DND-41 (cell line): ENCODE data around the gene TMEM198.

Source experiments
- ATAC-seq: fragments of 200-7000 bp; cut with Tn5 transposase; 3 replicates; pipeline ENCODE4 v1.9.1; 2021; ENCODE audit warnings: low read depth; ENCODE audit not compliant: insufficient read depth
- DNase-seq: peaks from one replicate; pipeline ENCODE4 v3.0.0-alpha.2; 2020
- H2AFZ ChIP-seq: 2 replicates; pipeline ENCODE4 v1.6.0; 2012; ENCODE audit warnings: low read depth, low read length
- H3K27ac ChIP-seq: 2 replicates; pipeline ENCODE4 v1.5.1; 2012; ENCODE audit warnings: low read length, inconsistent platforms
- H3K27me3 ChIP-seq: fragments of 200-600 bp; sonication (generic); 2 replicates; pipeline ENCODE4 v1.6.0; 2012; ENCODE audit warnings: low read length, mild to moderate bottlenecking, inconsistent platforms; ENCODE audit not compliant: insufficient read depth, poor library complexity
- H3K36me3 ChIP-seq: 2 replicates; pipeline ENCODE4 v1.5.1; 2012; ENCODE audit warnings: low read length, inconsistent platforms; ENCODE audit not compliant: insufficient read depth
- H3K4me1 ChIP-seq: 2 replicates; pipeline ENCODE4 v1.5.1; 2012; ENCODE audit warnings: mild to moderate bottlenecking, low read length; ENCODE audit not compliant: insufficient read depth
- H3K4me2 ChIP-seq: 2 replicates; pipeline ENCODE4 v1.6.0; 2012; ENCODE audit warnings: mild to moderate bottlenecking, moderate library complexity, low read length, inconsistent platforms; ENCODE audit not compliant: insufficient read depth
- H3K4me3 ChIP-seq, 2 experiments: fragments of 200-600 bp in 1 of 2; shearing (Covaris generic) in 1 of 2; 2 replicates each; pipeline ENCODE4 v1.5.1; 2012 to 2016; ENCODE audit warnings: inconsistent platforms in 2 of 2, low read length in 2 of 2, mild to moderate bottlenecking in 2 of 2, low read depth in 1 of 2, moderate library complexity in 1 of 2
- H3K79me2 ChIP-seq: 2 replicates; pipeline ENCODE4 v1.6.0; 2012; ENCODE audit warnings: low read length, inconsistent platforms; ENCODE audit not compliant: insufficient read depth
- H3K9ac ChIP-seq: 2 replicates; pipeline ENCODE4 v1.6.0; 2012; ENCODE audit warnings: low read depth, mild to moderate bottlenecking, inconsistent platforms, low read length, moderate library complexity
- H3K9me3 ChIP-seq: 2 replicates; pipeline ENCODE4 v1.5.1; 2012; ENCODE audit warnings: low read length, moderate library complexity, mild to moderate bottlenecking, inconsistent platforms; ENCODE audit not compliant: insufficient read depth, severe bottlenecking
- H4K20me1 ChIP-seq: 2 replicates; pipeline ENCODE4 v1.6.0; 2012; ENCODE audit warnings: low read length; ENCODE audit not compliant: insufficient read depth
- EZH2 ChIP-seq: IDR thresholded peaks from 3 replicates; pipeline ENCODE4 v1.6.1; 2012; ENCODE audit warnings: borderline replicate concordance, low read depth, mild to moderate bottlenecking, moderate library complexity, low read length, inconsistent platforms; ENCODE audit not compliant: severe bottlenecking
- TF ChIP-seq, protein P1 (sequence below): IDR thresholded peaks from 2 replicates; pipeline ENCODE4 v1.5.1; 2012; ENCODE audit warnings: borderline replicate concordance, low read length, moderate library complexity, mild to moderate bottlenecking; ENCODE audit not compliant: poor library complexity, severe bottlenecking; ENCODE audit errors: extremely low read depth

TMEM198 gene

DNA sequence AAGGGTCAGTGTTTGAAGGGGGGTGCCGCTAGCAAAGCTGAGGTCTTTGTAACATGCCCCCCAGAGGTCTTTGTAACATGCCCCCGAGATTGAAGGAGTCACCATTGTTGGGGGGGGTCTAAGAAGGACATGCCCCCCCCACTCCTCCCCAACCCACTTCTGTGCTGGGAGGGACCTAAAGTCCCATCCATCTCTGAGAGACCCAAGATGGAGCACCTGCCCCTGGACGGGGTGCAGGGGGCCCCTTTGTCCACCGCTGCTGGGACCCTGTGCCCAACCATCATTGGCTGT is 35.4 kb upstream of the TMEM198 start:
- Histone ChIP-seq H4K20me1 (peaks cover 3% of the 10 kb centered on the region), H3K4me3 (no peak overlapping the region), H3K36me3 (peaks cover 25% of the 10 kb centered on the region), H3K27ac (no peak overlapping the region), H3K4me1 (peaks cover 5% of the 10 kb centered on the region; the same call in 1 of the 2 replicates), H2AFZ (no peak overlapping the region), H3K9me3 (no peaks in the 10 kb centered on the region), H3K79me2 (no peaks in the 10 kb centered on the region), H3K27me3 (peaks cover 17% of the 10 kb centered on the region), H3K4me2 (no peak overlapping the region), H3K9ac (no peak overlapping the region)
- TF ChIP-seq EZH2 = no peak
- TF ChIP-seq, protein P1, sequence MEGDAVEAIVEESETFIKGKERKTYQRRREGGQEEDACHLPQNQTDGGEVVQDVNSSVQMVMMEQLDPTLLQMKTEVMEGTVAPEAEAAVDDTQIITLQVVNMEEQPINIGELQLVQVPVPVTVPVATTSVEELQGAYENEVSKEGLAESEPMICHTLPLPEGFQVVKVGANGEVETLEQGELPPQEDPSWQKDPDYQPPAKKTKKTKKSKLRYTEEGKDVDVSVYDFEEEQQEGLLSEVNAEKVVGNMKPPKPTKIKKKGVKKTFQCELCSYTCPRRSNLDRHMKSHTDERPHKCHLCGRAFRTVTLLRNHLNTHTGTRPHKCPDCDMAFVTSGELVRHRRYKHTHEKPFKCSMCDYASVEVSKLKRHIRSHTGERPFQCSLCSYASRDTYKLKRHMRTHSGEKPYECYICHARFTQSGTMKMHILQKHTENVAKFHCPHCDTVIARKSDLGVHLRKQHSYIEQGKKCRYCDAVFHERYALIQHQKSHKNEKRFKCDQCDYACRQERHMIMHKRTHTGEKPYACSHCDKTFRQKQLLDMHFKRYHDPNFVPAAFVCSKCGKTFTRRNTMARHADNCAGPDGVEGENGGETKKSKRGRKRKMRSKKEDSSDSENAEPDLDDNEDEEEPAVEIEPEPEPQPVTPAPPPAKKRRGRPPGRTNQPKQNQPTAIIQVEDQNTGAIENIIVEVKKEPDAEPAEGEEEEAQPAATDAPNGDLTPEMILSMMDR = no peak
- ATAC-seq (no peak), DNase-seq (no peak)

DNA sequence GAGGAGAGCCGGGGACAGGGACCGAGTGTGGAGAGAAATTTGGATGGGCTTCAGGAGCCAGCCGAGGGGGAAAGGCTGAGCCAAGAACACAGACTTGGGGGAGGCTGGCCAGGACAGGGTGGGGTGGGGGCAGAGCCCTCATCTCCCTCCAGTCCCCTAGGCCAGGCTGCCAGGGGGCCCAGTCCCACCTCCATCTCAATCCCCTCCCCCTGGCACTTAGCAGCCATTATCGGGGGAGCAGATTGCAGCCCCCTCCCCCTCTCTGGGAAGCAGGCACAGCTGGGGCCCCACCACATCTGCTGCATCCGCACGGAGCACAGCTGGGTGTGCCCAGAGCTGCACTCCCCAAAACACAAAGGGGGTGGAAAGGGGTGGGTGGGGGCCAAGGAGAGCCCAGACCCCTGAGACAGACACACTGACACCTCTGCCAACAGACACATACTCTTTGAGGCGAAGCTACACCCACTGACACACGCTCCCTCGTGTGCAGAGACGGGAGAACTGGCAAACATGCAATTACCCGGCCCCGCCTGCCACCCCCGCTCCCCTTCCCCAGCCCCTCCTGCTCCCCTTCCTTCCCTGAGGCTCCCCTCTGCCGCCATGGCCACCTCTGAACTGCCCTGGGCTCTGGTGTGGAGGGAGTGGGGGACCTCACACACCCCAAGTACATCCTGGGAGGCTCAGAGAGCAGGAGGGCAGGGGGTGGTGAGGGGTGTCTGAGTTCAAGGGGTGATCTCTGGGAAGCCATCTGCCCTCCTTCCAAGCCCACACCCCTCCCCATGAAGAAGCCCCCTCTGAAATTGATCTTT is 34.7 kb upstream of the TMEM198 start:
- H2AFZ ChIP-seq = no peak overlapping the region
- H3K9me3 ChIP-seq = no peaks in the 10 kb centered on the region
- TF ChIP-seq EZH2 = no peak
- TF ChIP-seq, protein P1 = no peak
- H3K4me3 ChIP-seq = no peak overlapping the region
- H3K36me3 ChIP-seq = peaks cover 18% of the 10 kb centered on the region
- H3K27me3 ChIP-seq = peaks cover 25% of the 10 kb centered on the region
- H3K79me2 ChIP-seq = no peaks in the 10 kb centered on the region
- ATAC-seq = peak; percentile 27
- H3K4me1 ChIP-seq = peaks cover 5% of the 10 kb centered on the region; the same call in 1 of the 2 replicates
- H4K20me1 ChIP-seq = peaks cover 6% of the 10 kb centered on the region
- H3K4me2 ChIP-seq = peak overlapping the region; percentile 38; the same call in 1 of the 2 replicates
- DNase-seq = no peak
- H3K9ac ChIP-seq = no peak overlapping the region
- H3K27ac ChIP-seq = no peak overlapping the region

DNA sequence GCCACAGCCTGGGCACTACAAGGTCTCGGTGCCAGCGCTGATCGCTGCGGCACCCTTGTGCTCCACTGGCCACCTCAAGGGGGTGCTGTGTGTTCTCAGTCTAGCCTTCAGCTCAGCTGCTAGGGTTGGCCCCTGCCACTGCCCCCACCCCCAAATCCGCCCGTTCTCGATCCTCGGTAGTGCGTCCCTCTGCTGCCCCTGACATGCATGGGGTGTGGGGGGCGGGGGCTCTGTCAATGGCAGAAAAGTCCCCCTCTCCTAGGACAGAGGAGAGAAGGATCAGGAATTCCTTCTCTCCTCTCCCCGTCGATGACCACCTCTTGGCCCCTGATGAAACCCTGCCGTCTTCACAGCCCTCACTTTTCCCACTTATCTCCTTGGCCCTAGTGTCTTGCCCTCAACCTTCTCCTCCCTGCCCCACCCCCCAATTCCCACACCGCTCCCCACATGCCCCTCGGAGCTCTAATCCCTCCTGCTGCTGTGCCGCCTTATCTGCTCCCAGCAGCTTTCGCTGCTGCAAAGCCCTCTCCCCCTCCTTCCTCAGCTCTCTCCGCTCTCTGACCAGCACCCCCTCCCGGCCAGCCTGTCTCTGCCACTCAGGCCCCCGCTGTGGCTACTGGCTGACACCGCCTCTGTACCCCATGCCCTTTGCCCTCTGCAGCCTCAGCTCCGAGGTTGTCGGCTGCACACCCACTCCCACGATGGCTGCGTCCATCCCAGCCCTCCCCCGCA is 33.9 kb upstream of the TMEM198 start:
- no peak overlapping the region for H2AFZ ChIP-seq
- TF ChIP-seq EZH2 = no peak
- TF ChIP-seq, protein P1 = peak; percentile 76
- no peaks in the 10 kb centered on the region for H3K9me3 ChIP-seq
- peaks cover 11% of the 10 kb centered on the region; the same call in 1 of the 2 replicates for H3K36me3 ChIP-seq
- H3K27ac ChIP-seq = no peak overlapping the region
- H3K9ac ChIP-seq = no peak overlapping the region
- H3K4me2 ChIP-seq = peak overlapping the region; percentile 38; the same call in 1 of the 2 replicates
- H3K79me2 ChIP-seq = no peaks in the 10 kb centered on the region
- peaks cover 5% of the 10 kb centered on the region; the same call in 1 of the 2 replicates for H3K4me1 ChIP-seq
- peak; percentile 77 for ATAC-seq
- H3K4me3 ChIP-seq = no peak overlapping the region
- H3K27me3 ChIP-seq = peaks cover 32% of the 10 kb centered on the region
- H4K20me1 ChIP-seq = peaks cover 6% of the 10 kb centered on the region
- DNase-seq = peak; percentile 45
